GM12878 (cell line): ENCODE results near the gene NPSR1.

Experiments used
- CHD2 ChIP-seq: IDR thresholded peaks from 2 replicates; pipeline ENCODE4 v1.6.1; 2011; ENCODE audit warnings: low read depth, low read length, improper control_type of control experiment, borderline replicate concordance
- EP300 ChIP-seq, 2 experiments: fragments of 150-350 bp in 1 of 2; IDR thresholded peaks; 2 replicates each; pipeline ENCODE4 v1.6.1; 2011 to 2012; ENCODE audit warnings: low read depth in 2 of 2, low read length in 2 of 2, borderline replicate concordance in 1 of 2, improper control_type of control experiment in 1 of 2, inconsistent platforms in 1 of 2; ENCODE audit not compliant: control insufficient read depth in 1 of 2
- EZH2 ChIP-seq: IDR thresholded peaks from 2 replicates; pipeline ENCODE4 v1.6.1; 2012; ENCODE audit warnings: low read depth, mild to moderate bottlenecking, control low read depth, inconsistent platforms, low read length, borderline replicate concordance; ENCODE audit not compliant: control insufficient read depth
- FOXM1 ChIP-seq: IDR thresholded peaks from 2 replicates; pipeline ENCODE4 v1.6.1; 2012; ENCODE audit warnings: low read depth, mild to moderate bottlenecking, inconsistent platforms, low read length, moderate library complexity
- MEF2A ChIP-seq: IDR thresholded peaks from 2 replicates; pipeline ENCODE4 v1.6.1; 2011; ENCODE audit warnings: low read depth, mild to moderate bottlenecking, low read length, moderate library complexity; ENCODE audit not compliant: insufficient read depth
- NBN ChIP-seq: fragments of 450-650 bp; IDR thresholded peaks from 2 replicates; pipeline ENCODE4 v1.6.1; 2016
- POLR2AphosphoS2 ChIP-seq: IDR thresholded peaks from 2 replicates; pipeline ENCODE4 v1.6.1; 2011; ENCODE audit warnings: low read depth, mild to moderate bottlenecking, low read length, improper control_type of control experiment, moderate library complexity
- POLR2AphosphoS5 ChIP-seq: IDR thresholded peaks from 2 replicates; pipeline ENCODE4 v1.6.1; 2011; ENCODE audit warnings: mild to moderate bottlenecking, low read length, inconsistent platforms
- RAD21 ChIP-seq: IDR thresholded peaks from 2 replicates; pipeline ENCODE4 v1.6.1; 2011; ENCODE audit warnings: mild to moderate bottlenecking, low read depth, low read length, moderate library complexity; ENCODE audit not compliant: insufficient read depth
- RCOR1 ChIP-seq: conservative IDR thresholded peaks from 2 replicates; pipeline ENCODE4 v1.6.1; 2012; ENCODE audit warnings: low read depth, low read length, improper control_type of control experiment
- ZNF24 ChIP-seq: fragments of 450-650 bp; IDR thresholded peaks from 2 replicates; pipeline ENCODE4 v1.6.1; 2017; ENCODE audit warnings: antibody characterized with exemption, mild to moderate bottlenecking
- TF ChIP-seq, protein P1 (sequence below), 3 experiments: IDR thresholded peaks in 2 of 3; conservative IDR thresholded peaks in 1 of 3; 2 replicates each; pipeline ENCODE4 v1.5.1; 2011; ENCODE audit warnings: low read depth in 3 of 3, low read length in 3 of 3, mild to moderate bottlenecking in 3 of 3, control low read depth in 2 of 3, moderate library complexity in 2 of 3, inconsistent platforms in 1 of 3, mixed read lengths in 1 of 3; ENCODE audit not compliant: control insufficient read depth in 2 of 3, insufficient read depth in 1 of 3; ENCODE audit errors: extremely low read depth in 1 of 3
- TF ChIP-seq, protein P2 (sequence below): IDR thresholded peaks from 2 replicates; pipeline ENCODE4 v1.6.1; 2011; ENCODE audit warnings: low read depth, mild to moderate bottlenecking, low read length, moderate library complexity, borderline replicate concordance; ENCODE audit errors: extremely low read depth
- TF ChIP-seq, protein P3 (sequence below): IDR thresholded peaks from 2 replicates; pipeline ENCODE4 v1.6.1; 2011; ENCODE audit warnings: low read depth, low read length, improper control_type of control experiment, borderline replicate concordance

DNA sequence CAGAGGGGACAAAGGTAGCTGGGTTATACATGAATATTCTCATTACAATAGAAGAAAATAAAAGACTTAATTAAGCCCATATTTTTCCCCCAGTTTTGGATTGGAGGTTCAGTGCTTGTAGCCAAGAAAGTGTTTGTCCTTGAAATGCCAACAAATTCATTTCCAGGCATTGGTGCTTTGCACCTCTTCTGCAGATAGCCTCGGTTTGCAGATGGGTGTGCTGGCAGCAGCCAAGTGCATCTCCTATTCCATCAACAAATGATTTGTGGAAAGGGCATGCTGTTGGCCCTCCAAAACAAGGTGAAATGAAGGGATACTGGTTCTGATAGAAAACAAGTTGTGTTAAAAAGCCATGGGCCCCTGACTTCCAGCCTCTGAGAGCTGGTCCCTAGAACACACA lies 192.0 kb downstream of the NPSR1 start:
- TF ChIP-seq RCOR1, result no peak
- TF ChIP-seq, protein P1, sequence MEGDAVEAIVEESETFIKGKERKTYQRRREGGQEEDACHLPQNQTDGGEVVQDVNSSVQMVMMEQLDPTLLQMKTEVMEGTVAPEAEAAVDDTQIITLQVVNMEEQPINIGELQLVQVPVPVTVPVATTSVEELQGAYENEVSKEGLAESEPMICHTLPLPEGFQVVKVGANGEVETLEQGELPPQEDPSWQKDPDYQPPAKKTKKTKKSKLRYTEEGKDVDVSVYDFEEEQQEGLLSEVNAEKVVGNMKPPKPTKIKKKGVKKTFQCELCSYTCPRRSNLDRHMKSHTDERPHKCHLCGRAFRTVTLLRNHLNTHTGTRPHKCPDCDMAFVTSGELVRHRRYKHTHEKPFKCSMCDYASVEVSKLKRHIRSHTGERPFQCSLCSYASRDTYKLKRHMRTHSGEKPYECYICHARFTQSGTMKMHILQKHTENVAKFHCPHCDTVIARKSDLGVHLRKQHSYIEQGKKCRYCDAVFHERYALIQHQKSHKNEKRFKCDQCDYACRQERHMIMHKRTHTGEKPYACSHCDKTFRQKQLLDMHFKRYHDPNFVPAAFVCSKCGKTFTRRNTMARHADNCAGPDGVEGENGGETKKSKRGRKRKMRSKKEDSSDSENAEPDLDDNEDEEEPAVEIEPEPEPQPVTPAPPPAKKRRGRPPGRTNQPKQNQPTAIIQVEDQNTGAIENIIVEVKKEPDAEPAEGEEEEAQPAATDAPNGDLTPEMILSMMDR (IDR thresholded peaks at IDR 0.05 in 2 of 3, conservative IDR thresholded peaks at IDR 0.05 in 1 of 3; ENCODE audit: control insufficient read depth in 2 of 3, extremely low read depth in 1 of 3, insufficient read depth in 1 of 3, low read depth in 3 of 3, low read length in 3 of 3), result no peak
- no peak for TF ChIP-seq POLR2AphosphoS5
- TF ChIP-seq, protein P2, sequence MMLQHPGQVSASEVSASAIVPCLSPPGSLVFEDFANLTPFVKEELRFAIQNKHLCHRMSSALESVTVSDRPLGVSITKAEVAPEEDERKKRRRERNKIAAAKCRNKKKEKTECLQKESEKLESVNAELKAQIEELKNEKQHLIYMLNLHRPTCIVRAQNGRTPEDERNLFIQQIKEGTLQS, result no peak
- no peak for TF ChIP-seq EP300 (IDR thresholded peaks at IDR 0.05; ENCODE audit: borderline replicate concordance in 1 of 2, control insufficient read depth in 1 of 2, low read depth in 2 of 2, low read length in 2 of 2)
- no peak for TF ChIP-seq NBN
- no peak for TF ChIP-seq EZH2
- no peak for TF ChIP-seq FOXM1
- no peak for TF ChIP-seq CHD2
- TF ChIP-seq ZNF24, result no peak
- TF ChIP-seq RAD21, result no peak
- no peak for TF ChIP-seq MEF2A
- TF ChIP-seq, protein P3, sequence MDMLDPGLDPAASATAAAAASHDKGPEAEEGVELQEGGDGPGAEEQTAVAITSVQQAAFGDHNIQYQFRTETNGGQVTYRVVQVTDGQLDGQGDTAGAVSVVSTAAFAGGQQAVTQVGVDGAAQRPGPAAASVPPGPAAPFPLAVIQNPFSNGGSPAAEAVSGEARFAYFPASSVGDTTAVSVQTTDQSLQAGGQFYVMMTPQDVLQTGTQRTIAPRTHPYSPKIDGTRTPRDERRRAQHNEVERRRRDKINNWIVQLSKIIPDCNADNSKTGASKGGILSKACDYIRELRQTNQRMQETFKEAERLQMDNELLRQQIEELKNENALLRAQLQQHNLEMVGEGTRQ, result no peak
- TF ChIP-seq POLR2AphosphoS2, result no peak
